Measurements from ENCODE around the gene ANO2. TPM values are rescaled to one million over a fixed set of nuclear protein-coding genes. Genes with fewer than 3 reads are reported as not detected.

ANO2 gene
- 2.2 and 7.8 TPM in 2 replicates for total RNA-seq
- 7.3 TPM for polyA plus RNA-seq (2012)

- DNase-seq (ENCODE audit: low read depth) = peak; percentile 18
These were observed at the start of gene ANO2 for GRCh38 chr12:5945071-5946008. Gene ANO2 (minus strand): TSS chr12:5945259. CDS start chr12:5945217, 42 bp downstream.

GRCh38 chr12:5989621-5990020 lies 44.6 kb upstream of the ANO2 start:
- DNase-seq (ENCODE audit: low read depth) = no peak

GRCh38 chr12:5988659-5989116 lies 43.6 kb upstream of the ANO2 start:
- DNase-seq (ENCODE audit: low read depth) = peak; percentile 71

- DNase-seq (ENCODE audit: low read depth) = no peak
These were observed 43.0 kb upstream of the ANO2 start for GRCh38 chr12:5988088-5988487.

GRCh38 chr12:5987573-5987972 lies 42.5 kb upstream of the ANO2 start:
- DNase-seq (ENCODE audit: low read depth) = no peak

GRCh38 chr12:5985471-5985870 lies 40.4 kb upstream of the ANO2 start:
- DNase-seq (ENCODE audit: low read depth) = no peak

- no peak for DNase-seq (ENCODE audit: low read depth)
These were observed 39.8 kb upstream of the ANO2 start for GRCh38 chr12:5984873-5985272.

GRCh38 chr12:5982106-5982505 lies 37.0 kb upstream of the ANO2 start:
- no peak for DNase-seq (ENCODE audit: low read depth)

GRCh38 chr12:5977556-5977955 lies 32.5 kb upstream of the ANO2 start:
- no peak for DNase-seq (ENCODE audit: low read depth)

GRCh38 chr12:5976711-5977110 lies 31.7 kb upstream of the ANO2 start:
- no peak for DNase-seq (ENCODE audit: low read depth)

GRCh38 chr12:5976196-5976595 lies 31.1 kb upstream of the ANO2 start:
- no peak for DNase-seq (ENCODE audit: low read depth)

GRCh38 chr12:5973461-5974115 lies 28.5 kb upstream of the ANO2 start:
- DNase-seq (ENCODE audit: low read depth) = no peak

- DNase-seq (ENCODE audit: low read depth) = no peak
These were observed 27.3 kb upstream of the ANO2 start for GRCh38 chr12:5972387-5972786.

- no peak for DNase-seq (ENCODE audit: low read depth)
These were observed 26.3 kb upstream of the ANO2 start for GRCh38 chr12:5971194-5971850.

GRCh38 chr12:5969974-5970690 lies 25.1 kb upstream of the ANO2 start:
- no peak for DNase-seq (ENCODE audit: low read depth)

- no peak for DNase-seq (ENCODE audit: low read depth)
These were observed 24.3 kb upstream of the ANO2 start for GRCh38 chr12:5969156-5969973.

- no peak for DNase-seq (ENCODE audit: low read depth)
These were observed 22.8 kb upstream of the ANO2 start for GRCh38 chr12:5967645-5968415.

GRCh38 chr12:5966486-5967095 lies 21.5 kb upstream of the ANO2 start:
- DNase-seq (ENCODE audit: low read depth) = no peak

GRCh38 chr12:5965950-5966383 lies 20.9 kb upstream of the ANO2 start:
- DNase-seq (ENCODE audit: low read depth) = peak; percentile 65

Measured in myocyte (in vitro differentiated cells).